ENCODE results near the gene LHCGR.

LHCGR gene

GRCh38 chr2:48715956-48716355 lies 39.6 kb downstream of the LHCGR start:
- TF ChIP-seq CTCF (IDR thresholded peaks at IDR 0.05; ENCODE audit: control insufficient read depth, insufficient read depth, low read depth, low read length, missing control alignments), result no peak
- no peak for DNase-seq (ENCODE audit: low read depth)

GRCh38 chr2:48715042-48715899 lies 40.3 kb downstream of the LHCGR start:
- H3K4me3 ChIP-seq (ENCODE audit: control insufficient read depth, low read depth, low read length), result no peak overlapping the region
- no peak for DNase-seq (ENCODE audit: low read depth)
- TF ChIP-seq CTCF (IDR thresholded peaks at IDR 0.05; ENCODE audit: control insufficient read depth, insufficient read depth, low read depth, low read length, missing control alignments), result no peak

More at GRCh38 chr2:48715956-48716355, 39.6 kb downstream of the LHCGR start:
- H3K4me3 ChIP-seq (ENCODE audit: control insufficient read depth, low read depth, low read length), result no peak overlapping the region

GRCh38 chr2:48714245-48714644 lies 41.3 kb downstream of the LHCGR start:
- TF ChIP-seq CTCF (IDR thresholded peaks at IDR 0.05; ENCODE audit: control insufficient read depth, insufficient read depth, low read depth, low read length, missing control alignments), result no peak
- H3K4me3 ChIP-seq (ENCODE audit: control insufficient read depth, low read depth, low read length), result no peak overlapping the region
- DNase-seq (ENCODE audit: low read depth), result no peak

- no peak overlapping the region for H3K4me3 ChIP-seq (ENCODE audit: control insufficient read depth, low read depth, low read length)
- DNase-seq (ENCODE audit: low read depth), result no peak
- no peak for TF ChIP-seq CTCF (IDR thresholded peaks at IDR 0.05; ENCODE audit: control insufficient read depth, insufficient read depth, low read depth, low read length, missing control alignments)
Measured at GRCh38 chr2:48713647-48714046, 41.9 kb downstream of the LHCGR start.

- no peak for TF ChIP-seq CTCF (IDR thresholded peaks at IDR 0.05; ENCODE audit: control insufficient read depth, insufficient read depth, low read depth, low read length, missing control alignments)
- no peak for DNase-seq (ENCODE audit: low read depth)
- no peak overlapping the region for H3K4me3 ChIP-seq (ENCODE audit: control insufficient read depth, low read depth, low read length)
Measured at GRCh38 chr2:48712151-48712550, 43.4 kb downstream of the LHCGR start.

GRCh38 chr2:48711343-48711742 lies 44.2 kb downstream of the LHCGR start:
- no peak overlapping the region for H3K4me3 ChIP-seq (ENCODE audit: control insufficient read depth, low read depth, low read length)
- DNase-seq (ENCODE audit: low read depth), result no peak
- TF ChIP-seq CTCF (IDR thresholded peaks at IDR 0.05; ENCODE audit: control insufficient read depth, insufficient read depth, low read depth, low read length, missing control alignments), result no peak

Measured in AG09309 (cell line).